HepG2 (cell line): ENCODE measurements around the gene RPS19BP1. TPM values are rescaled to one million over a fixed set of nuclear protein-coding genes. Genes with fewer than 3 reads are reported as not detected.

ENCODE experiments used
- ATAC-seq: fragments of 200-7000 bp; cut with Tn5 transposase; 3 replicates; pipeline ENCODE4 v1.9.1; 2020; ENCODE audit warnings: mild to moderate bottlenecking, moderate library complexity
- BruUV-seq: library from RNA; stranded (reverse); fragments of 400-500 nt; replicated peaks from 2 replicates; lab custom pipeline; 2021; lab: Mats Ljungman, UMichigan
- CTCF ChIA-PET: fragments of 300-600 bp; formaldehyde crosslinking; extraction: SDS; loops from one replicate; lab custom pipeline; 2021; ENCODE audit warnings: low total read pairs, inconsistent platforms, low intra/inter-chr PET ratio; lab: Yijun Ruan, JAX
- POLR2A ChIA-PET: fragments of 350-600 bp; sonication (Branson Sonifier 250); formaldehyde crosslinking; loops from one replicate; lab custom pipeline; 2020; ENCODE audit warnings: antibody characterized with exemption, inconsistent platforms; lab: Yijun Ruan, JAX
- DNase-seq: peaks from one replicate; pipeline ENCODE4 v3.0.0-alpha.2; 2015; ENCODE audit warnings: low spot score
- FAIRE-seq: peaks from 3 replicates; lab custom pipeline; 2011; peaks lifted over from hg19 to GRCh38; lab: Jason Lieb, UNC
- H2AFZ ChIP-seq: one replicate; pipeline ENCODE4 v1.6.1; 2011; ENCODE audit warnings: low read length, inconsistent platforms
- H3K27ac ChIP-seq: fragments of 300-600 bp; 3 replicates; pipeline ENCODE4 v1.8.0; 2011; ENCODE audit warnings: mixed run types, mild to moderate bottlenecking, mixed read lengths, low read length, inconsistent platforms; ENCODE audit not compliant: insufficient read depth; ENCODE audit errors: extremely low read length
- H3K27me3 ChIP-seq, 2 experiments: fragments of 200-600 bp in 1 of 2; 2 replicates in 1 of 2; 3 replicates in 1 of 2; pipeline versions ENCODE4 v1.6.0 to v1.8.0; 2011; ENCODE audit warnings: low read length in 2 of 2, mild to moderate bottlenecking in 2 of 2, moderate library complexity in 2 of 2, inconsistent platforms in 1 of 2; ENCODE audit not compliant: insufficient read depth in 2 of 2, control insufficient read depth in 1 of 2
- H3K36me3 ChIP-seq, 2 experiments: fragments of 200-600 bp in 1 of 2; replicated peaks in 1 of 2; 2 replicates in 1 of 2; 3 replicates in 1 of 2; pipeline versions ENCODE4 v1.5.1 to v1.8.0; 2011; ENCODE audit warnings: low read length in 2 of 2, inconsistent platforms in 1 of 2; ENCODE audit not compliant: insufficient read depth in 2 of 2, control insufficient read depth in 1 of 2
- H3K4me1 ChIP-seq: 2 replicates; pipeline ENCODE4 v1.5.1; 2012; ENCODE audit warnings: low read length, inconsistent platforms; ENCODE audit not compliant: insufficient read depth
- H3K4me2 ChIP-seq: 2 replicates; pipeline ENCODE4 v1.6.0; 2011; ENCODE audit warnings: low read depth, low read length, inconsistent platforms
- H3K4me3 ChIP-seq, 3 experiments: fragments of 200-600 bp in 1 of 3; sonication (generic), shearing (Covaris generic) in 1 of 3; replicated peaks in 1 of 3; 2 replicates each; pipeline ENCODE4 v1.5.1; 2011 to 2016; ENCODE audit warnings: low read length in 3 of 3, inconsistent platforms in 2 of 3, low read depth in 2 of 3, mild to moderate bottlenecking in 2 of 3, control low read depth in 1 of 3, mixed read lengths in 1 of 3; ENCODE audit not compliant: insufficient read depth in 1 of 3
- H3K79me2 ChIP-seq: one replicate; pipeline ENCODE4 v1.6.1; 2011; ENCODE audit warnings: low read length, inconsistent platforms; ENCODE audit not compliant: insufficient read depth
- H3K9ac ChIP-seq: 2 replicates; pipeline ENCODE4 v1.6.0; 2011; ENCODE audit warnings: mild to moderate bottlenecking, low read depth, low read length, inconsistent platforms; ENCODE audit not compliant: insufficient read depth
- H3K9me3 ChIP-seq: 2 replicates; pipeline ENCODE4 v1.5.1; 2012; ENCODE audit warnings: mild to moderate bottlenecking, low read length
- H4K20me1 ChIP-seq: 2 replicates; pipeline ENCODE4 v1.6.0; 2011; ENCODE audit warnings: inconsistent platforms, mild to moderate bottlenecking, low read length, moderate library complexity; ENCODE audit not compliant: insufficient read depth
- ATAD3A ChIP-seq: sonication (generic); formaldehyde crosslinking; IDR thresholded peaks from 2 replicates; pipeline ENCODE4 v1.4.0; 2020; ENCODE audit warnings: missing genetic modification reagents
- CENPT ChIP-seq: sonication (generic); formaldehyde crosslinking; IDR thresholded peaks from 2 replicates; pipeline ENCODE4 v1.8.0; 2022; ENCODE audit warnings: low read depth, mild to moderate bottlenecking, moderate library complexity, missing genetic modification reagents
- MIER3 ChIP-seq: IDR thresholded peaks from 2 replicates; pipeline ENCODE4 v1.6.1; 2016; ENCODE audit warnings: missing compliant biosample characterization, borderline replicate concordance
- RBFOX2 ChIP-seq: fragments of 200-400 bp; formaldehyde crosslinking; IDR thresholded peaks from 2 replicates; pipeline ENCODE4 v1.6.1; 2017; ENCODE audit warnings: low read depth, mild to moderate bottlenecking, low read length
- RFX1 ChIP-seq: fragments of 450-650 bp; IDR thresholded peaks from 2 replicates; pipeline ENCODE4 v1.6.1; 2017
- RFX3 ChIP-seq: IDR thresholded peaks from 2 replicates; pipeline ENCODE4 v1.6.1; 2016; ENCODE audit warnings: missing biosample characterization, missing genetic modification reagents
- SETDB1 ChIP-seq: sonication (generic); formaldehyde crosslinking; IDR thresholded peaks from 2 replicates; pipeline ENCODE4 v1.5.1; 2020; ENCODE audit warnings: missing genetic modification reagents, mild to moderate bottlenecking, borderline replicate concordance
- SRSF1 ChIP-seq: fragments of 200-400 bp; formaldehyde crosslinking; optimal IDR thresholded peaks from 2 replicates; pipeline ENCODE3; 2017; ENCODE audit warnings: mild to moderate bottlenecking, low read depth, low read length, moderate library complexity
- TMF1 ChIP-seq: sonication (generic); formaldehyde crosslinking; IDR thresholded peaks from 2 replicates; pipeline ENCODE4 v1.8.1; 2022; ENCODE audit warnings: low read depth, missing genetic modification reagents
- USF2 ChIP-seq, 2 experiments: sonication (generic) in 1 of 2; formaldehyde crosslinking in 1 of 2; IDR thresholded peaks; 2 replicates each; pipeline versions ENCODE4 v1.5.1 to v1.6.1; 2011 to 2020; ENCODE audit warnings: borderline replicate concordance in 1 of 2, low read depth in 1 of 2, low read length in 1 of 2, mild to moderate bottlenecking in 1 of 2, missing genetic modification reagents in 1 of 2, moderate library complexity in 1 of 2
- ZFP82 ChIP-seq: sonication (generic); formaldehyde crosslinking; IDR thresholded peaks from 2 replicates; pipeline ENCODE4 v1.5.1; 2020; ENCODE audit warnings: mild to moderate bottlenecking, missing genetic modification reagents, borderline replicate concordance
- ZNF264 ChIP-seq: sonication (generic); formaldehyde crosslinking; IDR thresholded peaks from 2 replicates; pipeline ENCODE4 v1.4.0; 2020; ENCODE audit warnings: missing genetic modification reagents
- ZNF326 ChIP-seq: sonication (generic); formaldehyde crosslinking; IDR thresholded peaks from 2 replicates; pipeline ENCODE4 v1.4.0; 2020; ENCODE audit warnings: missing genetic modification reagents, borderline replicate concordance
- ZNF333 ChIP-seq: sonication (generic); formaldehyde crosslinking; IDR thresholded peaks from 2 replicates; pipeline ENCODE4 v1.4.0; 2020; ENCODE audit warnings: mild to moderate bottlenecking, missing genetic modification reagents, borderline replicate concordance
- ZNF546 ChIP-seq: sonication (generic); formaldehyde crosslinking; conservative IDR thresholded peaks from 2 replicates; pipeline ENCODE4 v1.8.1; 2023; ENCODE audit warnings: mild to moderate bottlenecking, missing genetic modification reagents
- ZNF670 ChIP-seq: sonication (generic); formaldehyde crosslinking; IDR thresholded peaks from 2 replicates; pipeline ENCODE4 v1.8.0; 2022; ENCODE audit warnings: mild to moderate bottlenecking, missing genetic modification reagents, borderline replicate concordance
- ZNF768 ChIP-seq: sonication (generic); formaldehyde crosslinking; IDR thresholded peaks from 2 replicates; pipeline ENCODE4 v1.4.0; 2020; ENCODE audit warnings: missing genetic modification reagents
- ZNF770 ChIP-seq: sonication (generic); formaldehyde crosslinking; IDR thresholded peaks from 2 replicates; pipeline ENCODE4 v1.5.0; 2020; ENCODE audit warnings: mild to moderate bottlenecking, missing genetic modification reagents
- WGBS: methylation state at CpG from one replicate; pipeline ENCODE4 v1.1.6; 2017; ENCODE audit warnings: low lambda C conversion rate; 5-methylcytosine and 5-hydroxymethylcytosine counted together
- in situ Hi-C: cut with HindIII; loops from 2 replicates; pipeline ENCODE4 v1.10.0; 2017; ENCODE audit warnings: low pct_unique_long_range_greater_than_20kb; ENCODE audit not compliant: extremely low pct_ligation_motif_present
- intact Hi-C: fragments of 100-400 bp; cut with micrococcal nuclease; formaldehyde crosslinking; loops from one replicate; pipeline ENCODE4 v1.10.0; 2022; ENCODE audit not compliant: unreplicated experiment
- polyA plus RNA-seq, 8 experiments: library from polyadenylated mRNA; depleted of rRNA in 3 of 8; stranded (reverse) in 7 of 8; unstranded in 1 of 8; fragments of >200 nt; fragmentation: Illumina TruSeq in 4 of 8; extraction: Trizol in 4 of 8; gene quantifications; 2 replicates each; pipeline versions ENCODE4 v1.2.1 to v1.2.3, GENCODE V29; 2011 to 2016; ENCODE audit warnings: low read depth in 4 of 8, missing spikeins in 1 of 8, mixed read lengths in 1 of 8; ENCODE audit not compliant: insufficient read depth in 1 of 8
- total RNA-seq, 5 experiments: library from RNA; depleted of rRNA; stranded (reverse); fragments of >200 nt; fragmentation: Illumina TruSeq; extraction: Trizol; gene quantifications; 2 replicates each; pipeline ENCODE4 v1.2.3, GENCODE V29; 2016; ENCODE audit warnings: low read depth in 1 of 5

The RPS19BP1 gene
- total and polyA plus RNA-seq, 2 of the 13 experiments (the other 11 are each of a cell fraction or from before 2014, with no cell fraction given), result 44.3 to 81.3 TPM

GRCh38 chr22:39492186-39492585, 40.4 kb downstream of the RPS19BP1 start:
- FAIRE-seq (no peak), DNase-seq (no peak)
- intact Hi-C loops (no loop called here), in situ Hi-C loops (no loop called here)
- 0% methylated on average over 1 of the region's 3 CpGs for WGBS
- no peak overlapping the region for H3K4me2 ChIP-seq
- POLR2A ChIA-PET, result no interaction called here
- no peak overlapping the region for H3K4me3 ChIP-seq
- H3K27me3 ChIP-seq, result peaks cover 0 to 2% of the 10 kb centered on the region in 2 experiments; a peak in 1 of 5 replicates
- no peaks in the 10 kb centered on the region for H3K9me3 ChIP-seq
- no peaks in the 10 kb centered on the region for H3K79me2 ChIP-seq
- no peak for TF ChIP-seq CENPT (CRISPR knock-in tag)
- TF ChIP-seq ZNF670, result no peak
- TF ChIP-seq ZNF770 (CRISPR knock-in tag), result no peak
- TF ChIP-seq ZFP82, result no peak
- no peak for TF ChIP-seq SRSF1
- no peak for TF ChIP-seq RBFOX2
- no peak for TF ChIP-seq ZNF326
- no peak for TF ChIP-seq ZNF333 (CRISPR knock-in tag)
- TF ChIP-seq SETDB1, result no peak
- TF ChIP-seq USF2 (IDR thresholded peaks at IDR 0.05; ENCODE audit: low read depth, low read length), result no peak
- no peak for TF ChIP-seq USF2 (CRISPR knock-in tag; IDR thresholded peaks at IDR 0.05; ENCODE audit: borderline replicate concordance)
- TF ChIP-seq ZNF546 (CRISPR knock-in tag), result no peak
- no peak for TF ChIP-seq RFX3
- TF ChIP-seq MIER3 (CRISPR knock-in tag), result no peak
- no peak for TF ChIP-seq ATAD3A (CRISPR knock-in tag)
- TF ChIP-seq TMF1, result no peak
- TF ChIP-seq ZNF264, result no peak
- TF ChIP-seq RFX1, result no peak
- no peak for TF ChIP-seq ZNF768 (CRISPR knock-in tag)
- TF ChIP-seq, all 625 proteins: peak for 0
- BruUV-seq, result no TSS peak
- no peak overlapping the region for H3K27ac ChIP-seq
- no peak overlapping the region for H3K9ac ChIP-seq
- no peak for ATAC-seq
- H4K20me1 ChIP-seq, result no peaks in the 10 kb centered on the region
- peaks cover 33% of the 10 kb centered on the region for H3K4me1 ChIP-seq
- H2AFZ ChIP-seq, result no peak overlapping the region
- H3K36me3 ChIP-seq, result no peaks in the 10 kb centered on the region
- CTCF ChIA-PET, result no interaction called here
